T-helper 1 cell (primary cell): ENCODE measurements around the gene PODXL2.

Experiments
- DNase-seq, 5 donors: peaks; one replicate each; pipeline ENCODE4 v3.0.0-alpha.2; 2012 to 2020

PODXL2 gene

DNA sequence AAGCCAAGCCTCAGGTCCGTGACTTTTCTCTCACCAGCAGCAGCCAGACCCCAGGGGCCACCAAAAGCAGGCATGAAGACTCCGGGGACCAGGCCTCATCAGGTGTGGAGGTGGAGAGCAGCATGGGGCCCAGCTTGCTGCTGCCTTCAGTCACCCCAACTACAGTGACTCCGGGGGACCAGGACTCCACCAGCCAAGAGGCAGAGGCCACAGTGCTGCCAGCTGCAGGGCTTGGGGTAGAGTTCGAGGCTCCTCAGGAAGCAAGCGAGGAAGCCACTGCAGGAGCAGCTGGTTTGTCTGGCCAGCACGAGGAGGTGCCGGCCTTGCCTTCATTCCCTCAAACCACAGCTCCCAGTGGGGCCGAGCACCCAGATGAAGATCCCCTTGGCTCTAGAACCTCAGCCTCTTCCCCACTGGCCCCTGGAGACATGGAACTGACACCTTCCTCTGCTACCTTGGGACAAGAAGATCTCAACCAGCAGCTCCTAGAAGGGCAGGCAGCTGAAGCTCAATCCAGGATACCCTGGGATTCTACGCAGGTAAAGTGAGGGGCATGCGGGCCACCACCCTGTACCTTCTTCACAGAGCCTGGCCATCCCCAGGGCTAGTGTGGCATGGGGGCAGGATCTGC lies 31.8 kb downstream of the PODXL2 start:
- no peak for DNase-seq

DNA sequence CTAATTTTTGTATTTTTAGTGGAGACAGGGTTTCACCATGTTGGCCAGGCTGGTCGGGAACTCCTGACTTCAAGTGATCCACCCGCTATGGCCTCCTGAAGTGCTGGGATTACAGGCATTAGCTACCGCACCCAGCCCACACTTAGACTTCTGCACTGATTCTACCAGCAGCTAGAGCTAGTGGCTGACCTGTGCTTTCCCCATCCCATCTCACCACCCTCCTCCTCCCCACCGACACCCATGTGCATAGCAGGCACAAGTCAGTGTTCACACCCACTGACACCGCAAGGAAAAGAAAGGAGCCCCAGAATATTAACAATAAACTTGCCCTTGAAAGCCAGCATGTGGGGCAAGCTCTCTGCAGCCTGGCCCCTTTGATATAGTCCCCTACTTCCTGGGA lies 32.6 kb downstream of the PODXL2 start:
- no peak for DNase-seq

GRCh38 chr3:127662001-127662469 lies 33.0 kb downstream of the PODXL2 start:
- no peak for DNase-seq

- no peak for DNase-seq
Measured at GRCh38 chr3:127663151-127663550, 34.2 kb downstream of the PODXL2 start.

GRCh38 chr3:127665165-127665564 lies 36.2 kb downstream of the PODXL2 start:
- no peak for DNase-seq

GRCh38 chr3:127665586-127665985 lies 36.6 kb downstream of the PODXL2 start:
- DNase-seq = no peak

- no peak for DNase-seq
Measured at GRCh38 chr3:127666676-127667075, 37.7 kb downstream of the PODXL2 start.

DNA sequence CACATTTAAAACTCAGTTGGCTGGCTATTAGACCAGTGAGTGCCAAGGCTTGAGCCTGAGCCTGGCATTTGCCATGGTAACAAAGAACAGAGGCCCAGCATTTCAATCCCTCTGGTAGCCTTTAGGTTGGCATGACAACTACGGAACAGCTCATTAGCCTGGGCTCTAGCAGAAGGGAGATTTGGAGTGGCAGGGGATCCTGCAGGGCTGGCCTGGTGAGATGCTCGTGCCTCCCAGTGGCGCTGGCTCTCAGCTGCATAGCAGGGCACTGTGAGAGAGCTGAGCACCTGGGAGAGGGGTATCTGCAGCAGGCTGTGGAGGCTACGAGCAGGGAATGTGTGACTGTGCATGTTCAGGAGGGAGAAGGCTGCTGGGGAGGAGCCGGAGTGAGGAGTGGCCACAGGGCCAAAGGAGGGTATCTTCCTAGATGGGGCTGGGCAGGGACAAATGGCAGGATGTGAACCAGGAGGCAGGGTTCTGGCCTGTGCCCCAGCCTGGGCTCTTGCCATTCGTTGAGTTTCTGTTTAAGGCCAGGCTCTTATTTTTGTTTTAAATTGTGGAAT lies 38.2 kb downstream of the PODXL2 start:
- DNase-seq = no peak

DNA sequence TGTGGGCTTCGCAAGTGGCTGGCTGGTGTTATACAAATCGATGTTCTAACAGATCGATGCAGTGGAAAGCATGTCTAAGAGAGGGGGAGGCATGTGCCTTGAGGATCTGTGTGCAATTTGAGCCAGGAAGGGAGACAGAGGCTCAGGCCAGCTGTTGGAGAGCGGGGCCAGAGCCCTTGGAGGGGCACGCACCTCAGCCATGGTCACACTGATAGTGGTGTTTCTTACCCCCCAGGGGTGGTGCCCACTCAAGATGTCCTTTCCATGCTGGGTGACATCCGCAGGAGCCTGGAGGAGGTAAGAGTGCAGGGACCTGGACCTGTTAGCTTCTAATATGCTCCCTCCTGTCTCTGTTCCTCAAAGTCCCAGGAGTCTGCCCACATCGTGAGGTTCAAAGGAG lies 39.9 kb downstream of the PODXL2 start:
- DNase-seq = no peak

GRCh38 chr3:127669541-127670228 lies 40.7 kb downstream of the PODXL2 start:
- no peak for DNase-seq

DNA sequence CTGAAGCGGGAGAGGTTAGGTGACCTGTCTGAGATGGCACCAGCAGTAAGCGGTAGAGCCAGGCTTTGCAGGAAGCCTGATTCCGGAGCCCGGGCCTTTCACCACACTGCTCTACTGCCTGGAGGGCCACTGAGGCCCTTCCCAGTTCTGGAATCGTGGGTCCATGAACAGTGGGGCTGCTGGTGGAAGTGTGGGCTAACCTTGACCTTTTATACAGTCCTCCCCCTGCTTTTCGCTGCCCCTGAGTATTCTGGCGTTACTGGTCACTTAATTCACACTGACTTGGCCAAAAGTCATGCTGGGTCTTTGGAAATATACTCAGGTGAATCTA lies 41.2 kb downstream of the PODXL2 start:
- DNase-seq = peak in 1 of 5 donors; percentile 9

GRCh38 chr3:127670761-127671522 lies 42.0 kb downstream of the PODXL2 start:
- DNase-seq = peak in 1 of 5 donors; percentile 9

- DNase-seq = peak in 2 of 5 donors; percentile 12 to 28
Measured at GRCh38 chr3:127671523-127672428, 42.8 kb downstream of the PODXL2 start.

- peak; percentile 75 to 89 (median 81) for DNase-seq
Measured at GRCh38 chr3:127672429-127673190, 43.6 kb downstream of the PODXL2 start, which contains the start of gene ABTB1. Gene ABTB1, plus strand, starts transcription at chr3:127672952. Its CDS starts 74 bp downstream, at chr3:127673026.

DNA sequence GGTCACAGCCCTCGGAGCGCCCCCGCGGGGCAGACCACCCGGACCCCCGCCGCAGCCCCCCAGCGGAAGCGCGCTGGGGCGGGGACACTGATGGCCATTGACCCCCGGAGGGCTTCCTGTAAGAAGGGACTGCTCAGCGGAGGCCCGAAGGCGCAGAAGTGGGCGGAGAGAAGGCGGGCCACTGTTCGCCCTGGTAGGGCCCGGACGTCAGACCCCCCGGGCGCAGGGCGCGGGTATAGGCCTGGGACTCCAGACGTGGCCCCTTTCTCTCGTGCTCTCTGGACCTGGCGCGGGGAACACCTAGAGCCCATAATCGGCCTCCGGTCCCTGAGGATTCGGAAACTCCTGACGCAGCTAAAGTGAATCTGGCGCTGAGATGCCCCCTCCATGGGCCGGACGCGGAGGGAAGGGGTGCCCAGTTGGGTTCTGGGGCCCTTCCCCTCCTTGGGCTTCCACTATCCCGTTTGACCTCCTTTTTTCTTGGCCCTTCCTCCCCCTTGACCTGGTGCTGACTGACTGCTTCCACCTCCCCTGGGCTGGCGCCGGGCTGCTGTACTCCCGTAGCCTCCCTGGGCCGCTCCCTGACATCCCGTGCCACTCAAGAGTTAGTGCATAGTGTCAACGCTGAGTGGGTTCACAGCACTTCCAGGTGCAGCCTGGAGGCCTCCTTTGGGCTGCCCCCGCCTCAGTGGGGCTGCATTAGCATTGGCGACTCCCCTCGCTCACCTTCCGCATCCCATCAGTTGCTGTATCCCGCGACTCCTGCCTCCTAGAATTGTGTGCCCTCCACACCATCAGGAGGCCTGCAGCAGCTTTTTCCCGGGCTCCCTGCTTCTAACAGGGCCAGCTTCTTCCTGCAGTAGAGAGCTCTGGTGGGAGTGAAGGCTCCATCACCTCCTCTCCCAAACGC lies 44.5 kb downstream of the PODXL2 start:
- DNase-seq = peak; percentile 40 to 54 (median 51)

GRCh38 chr3:127674101-127674721 lies 45.2 kb downstream of the PODXL2 start:
- peak in 1 of 5 donors; percentile 11 for DNase-seq

DNA sequence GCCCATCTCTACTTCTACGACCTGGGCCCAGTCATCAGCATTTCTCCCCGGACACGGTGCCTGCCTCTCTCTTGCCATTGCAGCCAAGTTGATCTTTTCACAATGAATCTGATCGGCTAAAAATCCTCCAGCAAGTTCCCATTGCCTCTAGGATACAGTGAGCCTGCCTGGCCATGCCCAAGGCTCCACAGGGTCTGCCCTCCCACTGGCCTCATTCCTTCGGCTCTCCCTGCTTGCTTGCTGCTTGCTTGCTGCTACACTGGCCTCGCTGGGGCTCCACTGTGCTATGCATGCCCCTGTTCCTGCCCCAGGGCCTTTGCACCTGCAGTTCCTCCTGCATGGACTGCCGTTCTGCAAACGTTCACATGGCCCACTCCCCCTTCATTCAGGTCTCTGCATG lies 45.8 kb downstream of the PODXL2 start:
- DNase-seq = no peak

DNA sequence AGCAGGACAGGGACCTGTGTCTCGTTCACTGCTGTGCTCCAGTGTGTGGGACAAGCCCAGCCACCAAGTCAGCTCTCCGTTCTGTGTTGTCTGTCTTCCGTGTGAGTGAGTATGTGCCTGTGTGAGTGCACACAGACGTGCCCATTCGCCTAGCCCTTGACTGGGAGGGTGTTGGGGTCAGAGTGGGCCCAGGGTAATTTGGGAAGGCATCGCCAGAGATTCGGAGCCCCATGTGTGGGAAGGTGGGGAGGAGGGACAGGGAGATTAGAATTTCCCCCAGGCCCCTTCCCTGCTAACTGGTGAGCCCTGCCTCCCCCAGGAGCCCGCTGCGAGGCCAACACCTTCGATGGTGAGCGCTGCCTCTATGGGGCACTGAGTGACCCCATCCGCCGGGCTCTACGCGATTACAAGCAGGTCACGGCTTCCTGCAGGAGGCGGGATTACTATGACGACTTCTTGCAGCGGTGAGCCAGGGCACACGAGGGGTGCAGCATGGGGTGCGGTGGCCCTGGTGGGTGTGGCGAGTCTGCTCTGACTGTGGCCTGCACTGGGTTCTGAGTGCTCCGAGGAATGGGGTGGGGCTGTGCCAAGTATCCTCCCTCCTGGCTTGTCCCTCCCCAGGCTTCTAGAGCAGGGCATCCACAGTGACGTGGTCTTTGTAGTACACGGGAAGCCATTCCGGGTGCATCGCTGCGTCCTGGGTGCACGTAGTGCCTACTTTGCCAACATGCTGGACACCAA lies 46.8 kb downstream of the PODXL2 start:
- peak in 1 of 5 donors; percentile 8 for DNase-seq

DNA sequence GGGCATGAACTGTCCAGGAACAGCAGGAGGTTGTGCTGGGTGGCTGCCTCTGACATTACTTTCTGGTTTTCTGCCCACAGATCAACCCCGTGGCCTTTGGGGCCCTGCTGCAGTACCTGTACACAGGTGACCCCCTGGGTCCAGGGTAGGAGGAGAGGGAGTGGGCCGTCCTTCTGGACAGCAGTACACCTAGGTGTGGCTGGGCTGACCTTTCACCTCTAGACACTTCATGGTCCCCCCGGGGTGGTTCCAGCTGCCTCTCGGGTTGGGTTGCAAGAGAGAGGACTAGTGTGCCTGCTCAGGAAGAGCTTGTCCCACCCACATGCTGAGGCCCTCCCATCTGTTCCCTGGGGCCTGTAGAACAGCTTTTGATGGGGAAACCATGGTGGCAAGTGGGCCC lies 47.5 kb downstream of the PODXL2 start:
- DNase-seq = no peak
